AG09309 (cell line): ENCODE results near the gene SERINC2.

Experiments
- DNase-seq: peaks from one replicate; pipeline ENCODE4 v3.0.0-alpha.2; 2010; ENCODE audit warnings: low read depth
- H3K4me3 ChIP-seq: 2 replicates; pipeline ENCODE4 v1.5.1; 2011; ENCODE audit warnings: mild to moderate bottlenecking, low read depth, low read length, moderate library complexity; ENCODE audit not compliant: control insufficient read depth
- CTCF ChIP-seq: IDR thresholded peaks from 2 replicates; pipeline ENCODE4 v1.5.1; 2011; ENCODE audit warnings: mild to moderate bottlenecking, low read depth, low read length, inconsistent platforms; ENCODE audit not compliant: insufficient read depth, control insufficient read depth; ENCODE audit errors: missing control alignments

Gene SERINC2

GRCh38 chr1:31396633-31397351, 16.2 kb upstream of the SERINC2 start:
- TF ChIP-seq CTCF, result peak; percentile 51
- no peak overlapping the region for H3K4me3 ChIP-seq
- DNase-seq, result peak; percentile 91

GRCh38 chr1:31397360-31398095, 15.5 kb upstream of the SERINC2 start:
- DNase-seq, result no peak
- no peak for TF ChIP-seq CTCF
- H3K4me3 ChIP-seq, result no peak overlapping the region

- H3K4me3 ChIP-seq, result no peak overlapping the region
- TF ChIP-seq CTCF, result no peak
- DNase-seq, result no peak
Observed at GRCh38 chr1:31398246-31398645, 14.8 kb upstream of the SERINC2 start.

GRCh38 chr1:31399976-31400375, 13.0 kb upstream of the SERINC2 start:
- H3K4me3 ChIP-seq, result no peak overlapping the region
- DNase-seq, result no peak
- TF ChIP-seq CTCF, result no peak

- DNase-seq, result no peak
- no peak for TF ChIP-seq CTCF
- no peak overlapping the region for H3K4me3 ChIP-seq
Observed at GRCh38 chr1:31400393-31400792, 12.6 kb upstream of the SERINC2 start.

- peak; percentile 14 for TF ChIP-seq CTCF
- DNase-seq, result no peak
- H3K4me3 ChIP-seq, result no peak overlapping the region
Observed at GRCh38 chr1:31401241-31401640, 11.8 kb upstream of the SERINC2 start.
